Renal pelvis (tissue), 12 donors: ENCODE data around the gene SOX30. TPM values are rescaled to one million over a fixed set of nuclear protein-coding genes. Genes with fewer than 3 reads are reported as not detected.
"Not testable (repeated sequence)": the region's sequence is repeated elsewhere in the genome, so short reads cannot be mapped to it uniquely, and the experiment has no call there.

Source experiments
- DNase-seq: peaks from one replicate; pipeline ENCODE4 v3.0.0-alpha.2; 2013
- long read RNA-seq, 16 experiments: transcript quantifications; one replicate each; lab custom pipeline, GENCODE V29; 2026
- polyA plus RNA-seq, 3 donors: library from polyadenylated mRNA; unstranded; fragments of 120-200 nt; gene quantifications; one replicate each; pipeline ENCODE4 v1.2.1, GENCODE V29; 2013; ENCODE audit not compliant: insufficient read length in 3 of 3

SOX30 gene
- polyA plus RNA-seq: under 1 TPM; 0.58 to 0.68 (median 0.64) TPM
- long read RNA-seq, donor 1: 0 reads
- long read RNA-seq, donor 2: 0 reads
- long read RNA-seq, donor 3, partial matches to known transcripts: 10 of 10 reads
- long read RNA-seq, donor 3, other reads (novel, unspliced or antisense): 0 of 10 reads
- long read RNA-seq, donor 4: 0 reads
- long read RNA-seq, donor 5: 0 reads
- long read RNA-seq, donor 6: 0 reads
- long read RNA-seq, donor 7: 0 reads
- long read RNA-seq, donor 8: 0 reads
- long read RNA-seq, donor 9: 0 reads
- long read RNA-seq, donor 10: 0 reads
- long read RNA-seq, donor 11: 0 reads
- long read RNA-seq, donor 12, partial matches to known transcripts: 11 of 42 reads
- long read RNA-seq, donor 12, other reads (novel, unspliced or antisense): 31 of 42 reads
- long read RNA-seq, donor 13: 0 reads
- long read RNA-seq, donor 14: 0 reads
- long read RNA-seq, donor 15: 0 reads
- long read RNA-seq, donor 16: 0 reads

- no peak for DNase-seq
These were observed at the start of gene SOX30 for GRCh38 chr5:157652377-157652692. TSS of gene SOX30 (minus strand) at chr5:157652438. CDS start at chr5:157652078, 360 bp downstream.

- not testable (repeated sequence) for DNase-seq
These were observed 46.4 kb upstream of the SOX30 start for GRCh38 chr5:157698674-157699073.

- not testable (repeated sequence) for DNase-seq
These were observed 43.9 kb upstream of the SOX30 start for GRCh38 chr5:157696154-157696553.

- DNase-seq: not testable (repeated sequence)
These were observed 41.6 kb upstream of the SOX30 start for GRCh38 chr5:157693816-157694215.

- no peak for DNase-seq
These were observed 38.6 kb upstream of the SOX30 start for GRCh38 chr5:157690690-157691433.

GRCh38 chr5:157689942-157690689 is 37.9 kb upstream of the SOX30 start:
- no peak for DNase-seq

- no peak for DNase-seq
These were observed 34.9 kb upstream of the SOX30 start for GRCh38 chr5:157687198-157687554.

GRCh38 chr5:157686276-157687197 is 34.3 kb upstream of the SOX30 start:
- DNase-seq: not testable (repeated sequence)

- no peak for DNase-seq
These were observed 30.0 kb upstream of the SOX30 start for GRCh38 chr5:157682257-157682656.

GRCh38 chr5:157681048-157681447 is 28.8 kb upstream of the SOX30 start:
- no peak for DNase-seq

- no peak for DNase-seq
These were observed 28.0 kb upstream of the SOX30 start for GRCh38 chr5:157680239-157680638.

- DNase-seq: no peak
These were observed 27.6 kb upstream of the SOX30 start for GRCh38 chr5:157679801-157680200.

- DNase-seq: no peak
These were observed 25.7 kb upstream of the SOX30 start for GRCh38 chr5:157677931-157678330.

GRCh38 chr5:157674351-157674750 is 22.1 kb upstream of the SOX30 start:
- not testable (repeated sequence) for DNase-seq

GRCh38 chr5:157672976-157673375 is 20.7 kb upstream of the SOX30 start:
- DNase-seq: no peak

GRCh38 chr5:157671592-157672330 is 19.5 kb upstream of the SOX30 start:
- no peak for DNase-seq

- DNase-seq: peak; percentile 71
These were observed 18.7 kb upstream of the SOX30 start, which contains the start of gene C5orf52 for GRCh38 chr5:157670662-157671591. TSS of gene C5orf52 (plus strand) at chr5:157671533. CDS start at chr5:157671615, 82 bp downstream.

GRCh38 chr5:157669701-157670097 is 17.5 kb upstream of the SOX30 start:
- no peak for DNase-seq

- DNase-seq: no peak
These were observed 16.1 kb upstream of the SOX30 start for GRCh38 chr5:157668356-157668755.
